Liver (tissue), 9 donors: Measurements from ENCODE around the gene NUTM2F. TPM values are rescaled to one million over a fixed set of nuclear protein-coding genes. Genes with fewer than 3 reads are reported as not detected.

ENCODE experiments used
- DNase-seq: peaks from one replicate; pipeline ENCODE4 v3.0.0-alpha.2; 2017; ENCODE audit warnings: low spot score
- H3K27ac ChIP-seq, 2 donors: one replicate each; pipeline ENCODE4 v1.7.0; 2013; ENCODE audit warnings: inconsistent platforms in 2 of 2, low read length in 2 of 2, control low read depth in 1 of 2, low read depth in 1 of 2, mild to moderate bottlenecking in 1 of 2
- H3K27me3 ChIP-seq, 4 donors: one replicate each; pipeline versions ENCODE4 v1.6.1 to v1.7.0; 2013; ENCODE audit warnings: low read length in 3 of 4, inconsistent platforms in 1 of 4, mild to moderate bottlenecking in 1 of 4, moderate library complexity in 1 of 4; ENCODE audit not compliant: control insufficient read depth in 4 of 4, insufficient read depth in 4 of 4
- H3K36me3 ChIP-seq, 4 donors: one replicate each; pipeline versions ENCODE4 v1.6.1 to v1.7.0; 2013; ENCODE audit warnings: low read length in 3 of 4, mild to moderate bottlenecking in 3 of 4, low read depth in 1 of 4, moderate library complexity in 1 of 4; ENCODE audit not compliant: control insufficient read depth in 4 of 4, insufficient read depth in 3 of 4
- H3K4me1 ChIP-seq, 4 donors: one replicate each; pipeline versions ENCODE4 v1.6.1 to v1.7.0; 2013; ENCODE audit warnings: low read length in 3 of 4, mild to moderate bottlenecking in 3 of 4, moderate library complexity in 1 of 4; ENCODE audit not compliant: control insufficient read depth in 4 of 4, insufficient read depth in 4 of 4
- H3K4me3 ChIP-seq, 3 donors: one replicate each; pipeline versions ENCODE4 v1.6.1 to v1.7.0; 2013; ENCODE audit warnings: low read length in 3 of 3, control low read depth in 1 of 3, low read depth in 1 of 3, mild to moderate bottlenecking in 1 of 3
- H3K9ac ChIP-seq, 2 donors: one replicate each; pipeline ENCODE4 v1.7.0; 2013; ENCODE audit warnings: low read length in 2 of 2, mild to moderate bottlenecking in 2 of 2, moderate library complexity in 2 of 2, control low read depth in 1 of 2, low read depth in 1 of 2
- H3K9me3 ChIP-seq, 4 donors: one replicate each; pipeline versions ENCODE4 v1.6.1 to v1.7.0; 2013; ENCODE audit warnings: low read length in 3 of 4; ENCODE audit not compliant: control insufficient read depth in 4 of 4
- CTCF ChIP-seq: fragments of 150-350 bp; IDR thresholded peaks from 2 replicates; pipeline ENCODE4 v1.5.1; 2017; ENCODE audit warnings: improper control_type of control experiment, low read depth, low read length; ENCODE audit not compliant: missing input control
- FOXA2 ChIP-seq: IDR thresholded peaks from 2 replicates; pipeline ENCODE4 v1.6.1; 2016; ENCODE audit warnings: antibody characterized with exemption
- GABPA ChIP-seq, 2 donors: IDR thresholded peaks in 1 of 2; conservative IDR thresholded peaks in 1 of 2; 2 replicates each; pipeline ENCODE4 v1.6.1; 2016; ENCODE audit warnings: antibody characterized with exemption in 2 of 2, mild to moderate bottlenecking in 1 of 2, moderate library complexity in 1 of 2
- HNF4A ChIP-seq, 2 donors: conservative IDR thresholded peaks; 2 replicates each; pipeline ENCODE4 v1.6.1; 2016; ENCODE audit warnings: antibody characterized with exemption in 2 of 2, mild to moderate bottlenecking in 2 of 2
- MAX ChIP-seq: IDR thresholded peaks from 2 replicates; pipeline ENCODE4 v1.6.1; 2016; ENCODE audit warnings: antibody characterized with exemption
- REST ChIP-seq: IDR thresholded peaks from 2 replicates; pipeline ENCODE4 v1.6.1; 2016; ENCODE audit warnings: antibody characterized with exemption, mild to moderate bottlenecking
- RXRA ChIP-seq, 2 donors: IDR thresholded peaks; 2 replicates each; pipeline ENCODE4 v1.6.1; 2017 to 2018; ENCODE audit warnings: antibody characterized with exemption in 2 of 2, mild to moderate bottlenecking in 1 of 2
- TAF1 ChIP-seq: conservative IDR thresholded peaks from 2 replicates; pipeline ENCODE4 v1.6.1; 2016; ENCODE audit warnings: antibody characterized with exemption, mild to moderate bottlenecking
- YY1 ChIP-seq: IDR thresholded peaks from 2 replicates; pipeline ENCODE4 v1.6.1; 2016; ENCODE audit warnings: antibody characterized with exemption, mild to moderate bottlenecking
- WGBS: extraction: QIAGEN DNeasy Blood & Tissue Kit; methylation state at CpG from one replicate; pipeline ENCODE4 v1.1.7; 2013; 5-methylcytosine and 5-hydroxymethylcytosine counted together
- polyA plus RNA-seq, 2 donors: library from polyadenylated mRNA; stranded (reverse) in 1 of 2; unstranded in 1 of 2; fragments of 200-250 nt in 1 of 2; fragments of >200 nt in 1 of 2; fragmentation: Nextera tagmentation in 1 of 2; extraction: Ambion mirVana in 1 of 2; gene quantifications; one replicate each; pipeline versions ENCODE4 v1.2.1 to v1.2.3, GENCODE V29; 2013 to 2015
- total RNA-seq, 2 donors: library from RNA; depleted of rRNA; stranded (reverse); fragments of >200 nt; gene quantifications; one replicate each; pipeline ENCODE4 v1.2.3, GENCODE V29; 2014
- donor health status: healthy.
- donor health status: healthy.
- donor health status: healthy.
- donor health status: healthy.
- donor health status: healthy.

NUTM2F gene
- total and polyA plus RNA-seq, 4 donors = under 0.01 to 0.01 TPM; not detected in 2

- TF ChIP-seq FOXA2 (no peak), RXRA (IDR thresholded peaks at IDR 0.05) (no peak), HNF4A (conservative IDR thresholded peaks at IDR 0.05) (no peak), GABPA (IDR thresholded peaks at IDR 0.05 in 1 of 2, conservative IDR thresholded peaks at IDR 0.05 in 1 of 2) (no peak), MAX (no peak)
- Histone ChIP-seq H3K4me1 (no peaks in the 10 kb centered on the region), H3K4me3 (no peak overlapping the region), H3K36me3 (peaks cover 2 to 18% (median 9%) of the 10 kb centered on the region in 4 donors), H3K27me3 (no peaks in the 10 kb centered on the region), H3K27ac (no peak overlapping the region), H3K9ac (no peak overlapping the region), H3K9me3 (peaks cover 0 to 7% (median 0%) of the 10 kb centered on the region in 4 donors)
- DNase-seq = no peak
Observed at GRCh38 chr9:94281101-94281500, 47.3 kb downstream of the NUTM2F start.

GRCh38 chr9:94280409-94280989 is 47.9 kb downstream of the NUTM2F start:
- no peak for DNase-seq
- 97% methylated on average over 9 of the region's 9 CpGs for WGBS

More at GRCh38 chr9:94280409-94280989, 47.9 kb downstream of the NUTM2F start:
- peaks cover 0 to 7% (median 0%) of the 10 kb centered on the region in 4 donors for H3K9me3 ChIP-seq
- H3K36me3 ChIP-seq = peaks cover 2 to 18% (median 9%) of the 10 kb centered on the region in 4 donors
- no peak overlapping the region for H3K9ac ChIP-seq
- H3K4me3 ChIP-seq = no peak overlapping the region
- TF ChIP-seq TAF1 (no peak), CTCF (no peak), REST (no peak), MAX (no peak), FOXA2 (no peak), YY1 (no peak)
- H3K27ac ChIP-seq = no peak overlapping the region
- no peaks in the 10 kb centered on the region for H3K4me1 ChIP-seq
- no peaks in the 10 kb centered on the region for H3K27me3 ChIP-seq
